ENCODE results near the gene SLC7A4. TPM values are rescaled to one million over a fixed set of nuclear protein-coding genes. Genes with fewer than 3 reads are reported as not detected.

Gene SLC7A4, protein sequence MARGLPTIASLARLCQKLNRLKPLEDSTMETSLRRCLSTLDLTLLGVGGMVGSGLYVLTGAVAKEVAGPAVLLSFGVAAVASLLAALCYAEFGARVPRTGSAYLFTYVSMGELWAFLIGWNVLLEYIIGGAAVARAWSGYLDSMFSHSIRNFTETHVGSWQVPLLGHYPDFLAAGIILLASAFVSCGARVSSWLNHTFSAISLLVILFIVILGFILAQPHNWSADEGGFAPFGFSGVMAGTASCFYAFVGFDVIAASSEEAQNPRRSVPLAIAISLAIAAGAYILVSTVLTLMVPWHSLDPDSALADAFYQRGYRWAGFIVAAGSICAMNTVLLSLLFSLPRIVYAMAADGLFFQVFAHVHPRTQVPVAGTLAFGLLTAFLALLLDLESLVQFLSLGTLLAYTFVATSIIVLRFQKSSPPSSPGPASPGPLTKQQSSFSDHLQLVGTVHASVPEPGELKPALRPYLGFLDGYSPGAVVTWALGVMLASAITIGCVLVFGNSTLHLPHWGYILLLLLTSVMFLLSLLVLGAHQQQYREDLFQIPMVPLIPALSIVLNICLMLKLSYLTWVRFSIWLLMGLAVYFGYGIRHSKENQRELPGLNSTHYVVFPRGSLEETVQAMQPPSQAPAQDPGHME
- not detected in 2 replicates for total RNA-seq

DNA sequence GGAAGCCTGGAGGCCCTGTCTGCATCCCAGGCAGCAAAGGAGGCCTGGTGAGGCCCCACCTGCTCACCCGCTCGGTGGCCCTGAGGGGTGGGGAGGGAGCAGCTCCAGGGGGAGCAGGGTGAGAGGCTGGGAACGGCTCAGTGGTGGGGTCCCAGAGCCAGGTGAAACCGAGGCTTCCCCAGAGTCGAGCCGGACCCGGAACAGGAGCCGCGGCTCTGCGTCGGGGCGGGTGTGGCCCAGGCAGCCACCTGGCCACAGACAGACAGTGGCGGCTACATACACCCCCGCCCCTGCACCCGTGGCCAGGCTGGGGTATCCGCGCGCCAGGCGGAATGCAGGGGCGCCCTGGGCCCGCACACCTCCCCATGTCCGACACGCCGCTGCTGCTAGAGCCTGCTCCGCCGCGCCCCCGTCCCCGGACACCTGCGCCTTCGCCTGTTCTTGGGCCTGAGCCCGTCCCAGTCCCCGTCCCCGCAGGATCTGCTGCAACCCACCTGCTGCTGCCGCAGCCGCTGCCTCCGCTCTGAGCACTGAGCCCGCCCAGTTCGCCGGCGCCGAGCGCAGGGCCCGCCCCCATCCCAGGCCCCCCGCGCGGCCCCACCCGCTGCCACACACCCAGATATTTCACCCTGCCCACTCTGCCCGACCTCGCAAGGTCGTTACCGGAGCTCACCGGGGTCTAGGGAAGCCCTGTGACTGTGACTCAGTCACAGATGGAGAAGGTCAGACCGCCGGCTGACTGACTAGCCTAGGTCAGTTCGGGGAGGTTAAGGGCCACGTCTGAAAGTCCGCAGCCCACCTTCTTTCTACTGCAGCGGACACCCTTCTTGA, at the start of gene SLC7A4:
SLC7A4 (minus strand) TSS at position 525 of the 831 bp plus-strand sequence. CDS start 749 bp downstream, outside the sequence.

DNA sequence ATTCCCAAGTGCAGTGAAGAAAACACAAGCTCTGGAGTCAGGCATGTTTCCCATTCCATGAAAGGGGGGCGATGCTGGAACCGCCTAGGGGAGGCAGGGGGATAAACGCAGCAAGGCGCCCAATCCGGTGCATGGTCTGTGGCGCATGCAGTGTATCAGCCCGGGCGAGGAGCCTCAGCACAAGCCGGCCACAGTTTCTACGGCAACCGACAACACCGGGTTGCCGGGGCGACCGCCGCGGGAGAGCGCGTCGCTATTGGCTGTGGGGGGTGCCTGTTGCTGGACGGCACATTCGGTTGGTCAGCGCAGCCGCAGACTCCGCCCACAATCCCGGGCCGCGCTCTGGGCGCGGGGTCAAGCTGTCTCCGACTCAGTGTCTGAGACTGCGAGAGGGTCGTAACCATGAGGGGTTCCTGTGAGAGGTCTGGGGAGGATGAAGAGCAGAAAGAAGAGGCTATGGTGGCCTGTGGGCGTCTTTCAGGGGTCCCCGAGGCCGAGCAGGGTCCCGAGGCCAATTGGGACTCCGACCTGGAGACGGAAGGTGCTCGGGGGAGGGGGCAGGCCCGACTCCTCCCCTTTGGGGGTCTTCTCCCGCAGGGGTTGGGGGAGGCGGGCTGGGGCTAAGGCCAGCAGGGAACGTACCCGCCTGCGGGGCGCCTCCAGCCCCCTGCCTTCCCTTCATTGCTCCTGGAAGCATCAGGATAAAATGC, 13.4 kb upstream of the SLC7A4 start, which contains the start of gene LRRC74B:
LRRC74B (plus strand) TSS at position 362 of the 710 bp plus-strand sequence; CDS start at position 403, 41 bp downstream.

GRCh38 chr22:21014726-21015465, 17.5 kb downstream of the SLC7A4 start, which contains the start of gene P2RX6:
P2RX6 (plus strand) TSS chr22:21015165; CDS start chr22:21015175, 10 bp downstream.

DNA sequence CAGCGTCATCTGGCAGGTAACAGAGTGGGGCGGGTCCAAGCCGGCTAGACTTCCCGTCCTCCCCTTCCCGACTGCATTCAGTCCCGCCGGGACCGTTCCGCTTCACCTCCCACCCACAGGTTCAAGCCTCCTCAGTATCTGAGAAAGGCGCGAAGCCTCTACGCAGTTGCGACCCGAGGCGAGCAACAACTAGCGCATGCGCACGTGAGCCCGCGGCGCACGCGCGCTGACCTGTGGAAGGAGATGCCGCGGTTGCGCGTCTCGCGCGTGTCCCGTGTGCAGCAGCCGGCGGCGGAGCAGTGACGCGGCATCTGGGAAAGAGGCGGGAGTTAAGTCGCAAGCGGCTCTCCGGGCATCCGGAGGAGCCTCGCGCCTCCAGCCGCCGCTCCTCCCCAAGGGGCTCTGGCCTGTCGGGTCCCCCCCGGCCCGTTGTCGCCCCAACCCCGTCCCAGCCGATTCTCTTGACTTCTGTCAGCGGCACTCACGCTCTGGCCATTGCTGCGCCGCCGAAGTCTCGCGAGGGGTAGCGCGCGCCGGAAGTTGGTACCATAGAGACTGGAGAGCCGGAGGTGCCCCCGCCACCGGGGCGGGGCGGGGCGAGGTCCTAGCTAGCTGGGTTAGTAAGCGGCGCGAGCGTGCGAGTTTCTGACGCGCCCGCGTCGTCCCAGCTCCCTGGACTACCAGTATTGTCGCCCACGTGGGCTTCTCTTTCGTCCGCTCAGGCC, 30.6 kb downstream of the SLC7A4 start, which contains the start of gene THAP7:
THAP7 (minus strand) TSS at position 518 of the 725 bp plus-strand sequence; CDS start at position 311, 207 bp downstream.

DNA sequence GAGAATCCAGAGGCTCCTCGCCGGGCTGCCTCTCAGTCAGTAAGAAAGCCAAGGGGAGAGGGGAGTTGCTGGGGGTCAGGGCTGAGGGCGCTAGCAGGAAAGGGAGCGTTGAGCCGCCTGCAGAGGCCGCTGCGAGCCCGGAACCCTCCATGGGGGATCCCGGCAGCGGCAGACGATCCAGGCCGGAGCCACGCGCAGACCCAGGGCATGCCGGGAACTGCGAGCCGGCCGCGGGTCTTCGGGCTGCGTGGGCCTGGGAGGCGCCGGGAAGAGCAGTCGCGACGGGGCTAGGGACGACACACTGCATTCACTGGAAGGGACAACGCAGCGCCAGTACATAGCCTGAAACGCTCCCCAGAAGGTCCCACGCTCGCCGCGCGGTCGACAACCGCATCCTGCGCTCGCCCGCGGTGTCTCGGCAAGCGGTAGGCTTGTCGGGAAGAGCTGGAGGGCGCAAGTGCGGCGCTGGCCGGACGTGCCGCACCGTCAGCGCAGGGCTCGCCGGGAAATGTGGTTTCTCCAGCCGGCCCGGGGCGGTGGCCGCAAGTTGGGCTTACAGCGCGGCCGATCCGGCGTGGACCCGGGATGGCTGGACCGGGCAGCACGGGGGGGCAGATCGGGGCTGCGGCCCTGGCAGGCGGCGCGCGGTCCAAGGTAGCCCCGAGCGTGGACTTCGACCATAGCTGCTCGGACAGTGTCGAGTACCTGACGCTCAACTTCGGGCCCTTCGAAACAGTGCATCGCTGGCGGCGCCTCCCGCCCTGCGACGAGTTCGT, 50.4 kb downstream of the SLC7A4 start, which contains the start of gene LZTR1:
LZTR1 (plus strand) TSS at position 511 of the 776 bp plus-strand sequence; CDS start at position 586, 75 bp downstream.

Other genes with a start within 250 kb of the SLC7A4 start
- 14.0 and 15.2 TPM in 2 replicates for gene PI4KA, start 173.8 kb downstream of the SLC7A4 start, total RNA-seq
- 4.5 and 6.4 TPM in 2 replicates for gene SNAP29, start 173.6 kb downstream of the SLC7A4 start, total RNA-seq
- 35.1 and 42.4 TPM in 2 replicates for gene CRKL, start 115.2 kb downstream of the SLC7A4 start, total RNA-seq
- 0.32 and 0.46 TPM in 2 replicates for gene AIFM3, start 65.3 kb downstream of the SLC7A4 start, total RNA-seq
- gene LZTR1, start 50.3 kb downstream of the SLC7A4 start, total RNA-seq = 29.2 and 48.0 TPM in 2 replicates
- gene THAP7, start 30.4 kb downstream of the SLC7A4 start, total RNA-seq = 20.8 and 24.2 TPM in 2 replicates
- gene P2RX6, start 17.4 kb downstream of the SLC7A4 start, total RNA-seq = under 0.01 and 0.30 TPM in 2 replicates
- not detected in 2 replicates for gene LRRC74B, start 13.4 kb upstream of the SLC7A4 start, total RNA-seq

Data from epithelial cell of umbilical artery (primary cell).